Measurements from ENCODE around the gene KDM6A.

Gene KDM6A

GRCh38 chrX:44957848-44958247, 84.9 kb downstream of the KDM6A start:
- TF ChIP-seq TCF12 (IDR thresholded peaks at IDR 0.05; ENCODE audit: low read depth) (no peak), RAD21 (IDR thresholded peaks at IDR 0.05; ENCODE audit: low read depth) (no peak), REST (IDR thresholded peaks at IDR 0.05; ENCODE audit: low read depth) (no peak), TEAD4 (IDR thresholded peaks at IDR 0.05) (no peak), TAF1 (IDR thresholded peaks at IDR 0.05; ENCODE audit: low read depth) (no peak), CREB1 (IDR thresholded peaks at IDR 0.05; ENCODE audit: low read depth) (no peak), USF1 (IDR thresholded peaks at IDR 0.05) (no peak), YY1 (IDR thresholded peaks at IDR 0.05; ENCODE audit: low read depth) (no peak)

- TF ChIP-seq CREB1 (IDR thresholded peaks at IDR 0.05; ENCODE audit: low read depth) (no peak), YY1 (IDR thresholded peaks at IDR 0.05; ENCODE audit: low read depth) (no peak), EP300 (IDR thresholded peaks at IDR 0.05; ENCODE audit: borderline replicate concordance) (no peak), EGR1 (IDR thresholded peaks at IDR 0.05) (no peak), ZBTB7A (IDR thresholded peaks at IDR 0.05; ENCODE audit: low read depth) (no peak), RAD21 (IDR thresholded peaks at IDR 0.05; ENCODE audit: low read depth) (no peak), CEBPB (IDR thresholded peaks at IDR 0.05) (no peak), USF1 (IDR thresholded peaks at IDR 0.05) (no peak), NFIC (IDR thresholded peaks at IDR 0.05) (no peak), TEAD4 (IDR thresholded peaks at IDR 0.05) (no peak)
Observed at GRCh38 chrX:44958480-44958879, 85.5 kb downstream of the KDM6A start.

GRCh38 chrX:44961817-44962607, 89.0 kb downstream of the KDM6A start:
- TF ChIP-seq NFIC (IDR thresholded peaks at IDR 0.05) (no peak), REST (IDR thresholded peaks at IDR 0.05; ENCODE audit: low read depth) (no peak), TCF12 (IDR thresholded peaks at IDR 0.05; ENCODE audit: low read depth) (no peak), TEAD4 (IDR thresholded peaks at IDR 0.05) (no peak), ZBTB7A (IDR thresholded peaks at IDR 0.05; ENCODE audit: low read depth) (no peak), CEBPB (IDR thresholded peaks at IDR 0.05) (no peak)

- no peak for TF ChIP-seq CEBPB (IDR thresholded peaks at IDR 0.05)
- TF ChIP-seq FOXM1 (IDR thresholded peaks at IDR 0.05; ENCODE audit: borderline replicate concordance, low read depth) = no peak
- TF ChIP-seq TEAD4 (IDR thresholded peaks at IDR 0.05) = no peak
- TF ChIP-seq RAD21 (IDR thresholded peaks at IDR 0.05; ENCODE audit: low read depth) = no peak
- no peak for TF ChIP-seq TAF1 (IDR thresholded peaks at IDR 0.05; ENCODE audit: low read depth)
- TF ChIP-seq YY1 (IDR thresholded peaks at IDR 0.05; ENCODE audit: low read depth) = no peak
Observed at GRCh38 chrX:44962944-44963343, 90.0 kb downstream of the KDM6A start.

GRCh38 chrX:44967221-44967620, 94.2 kb downstream of the KDM6A start:
- no peak for TF ChIP-seq EP300 (IDR thresholded peaks at IDR 0.05; ENCODE audit: borderline replicate concordance)
- TF ChIP-seq CEBPB (IDR thresholded peaks at IDR 0.05) = no peak

GRCh38 chrX:44970709-44971108, 97.7 kb downstream of the KDM6A start:
- TF ChIP-seq MAX (IDR thresholded peaks at IDR 0.05) = no peak
- no peak for TF ChIP-seq YY1 (IDR thresholded peaks at IDR 0.05; ENCODE audit: low read depth)
- TF ChIP-seq TCF12 (IDR thresholded peaks at IDR 0.05; ENCODE audit: low read depth) = no peak
- no peak for TF ChIP-seq TEAD4 (IDR thresholded peaks at IDR 0.05)

GRCh38 chrX:44971674-44972073, 98.7 kb downstream of the KDM6A start:
- TF ChIP-seq NFIC (IDR thresholded peaks at IDR 0.05) = no peak
- TF ChIP-seq EGR1 (IDR thresholded peaks at IDR 0.05) = no peak
- no peak for TF ChIP-seq CREB1 (IDR thresholded peaks at IDR 0.05; ENCODE audit: low read depth)
- no peak for TF ChIP-seq RAD21 (IDR thresholded peaks at IDR 0.05; ENCODE audit: low read depth)
- TF ChIP-seq EP300 (IDR thresholded peaks at IDR 0.05; ENCODE audit: borderline replicate concordance) = no peak
- no peak for TF ChIP-seq TCF12 (IDR thresholded peaks at IDR 0.05; ENCODE audit: low read depth)
- TF ChIP-seq MAX (IDR thresholded peaks at IDR 0.05) = no peak
- TF ChIP-seq USF1 (IDR thresholded peaks at IDR 0.05) = no peak
- TF ChIP-seq YY1 (IDR thresholded peaks at IDR 0.05; ENCODE audit: low read depth) = no peak
- TF ChIP-seq FOXM1 (IDR thresholded peaks at IDR 0.05; ENCODE audit: borderline replicate concordance, low read depth) = no peak
- no peak for TF ChIP-seq ZBTB7A (IDR thresholded peaks at IDR 0.05; ENCODE audit: low read depth)
- TF ChIP-seq TAF1 (IDR thresholded peaks at IDR 0.05; ENCODE audit: low read depth) = no peak
- no peak for TF ChIP-seq REST (IDR thresholded peaks at IDR 0.05; ENCODE audit: low read depth)
- no peak for TF ChIP-seq CEBPB (IDR thresholded peaks at IDR 0.05)
- no peak for TF ChIP-seq TEAD4 (IDR thresholded peaks at IDR 0.05)
